K562 treated with DMSO at 1 percent for 24 hours (cell line): Measurements from ENCODE around the gene PSMD2. TPM values are rescaled to one million over a fixed set of nuclear protein-coding genes. Genes with fewer than 3 reads are reported as not detected.

Source experiments
- total RNA-seq: library from RNA; unstranded; fragments of 300-600 nt; gene quantifications from 2 replicates; pipeline ENCODE4 v1.2.3, GENCODE V29; 2022; ENCODE audit warnings: low read depth; ENCODE audit not compliant: insufficient read depth

PSMD2 gene
- 448 and 463 TPM in 2 replicates for total RNA-seq

GRCh38 chr3:184298759-184299487, at the start of gene PSMD2:
TSS of gene PSMD2 (plus strand) at chr3:184299241. CDS start at chr3:184299267, 26 bp downstream.

DNA sequence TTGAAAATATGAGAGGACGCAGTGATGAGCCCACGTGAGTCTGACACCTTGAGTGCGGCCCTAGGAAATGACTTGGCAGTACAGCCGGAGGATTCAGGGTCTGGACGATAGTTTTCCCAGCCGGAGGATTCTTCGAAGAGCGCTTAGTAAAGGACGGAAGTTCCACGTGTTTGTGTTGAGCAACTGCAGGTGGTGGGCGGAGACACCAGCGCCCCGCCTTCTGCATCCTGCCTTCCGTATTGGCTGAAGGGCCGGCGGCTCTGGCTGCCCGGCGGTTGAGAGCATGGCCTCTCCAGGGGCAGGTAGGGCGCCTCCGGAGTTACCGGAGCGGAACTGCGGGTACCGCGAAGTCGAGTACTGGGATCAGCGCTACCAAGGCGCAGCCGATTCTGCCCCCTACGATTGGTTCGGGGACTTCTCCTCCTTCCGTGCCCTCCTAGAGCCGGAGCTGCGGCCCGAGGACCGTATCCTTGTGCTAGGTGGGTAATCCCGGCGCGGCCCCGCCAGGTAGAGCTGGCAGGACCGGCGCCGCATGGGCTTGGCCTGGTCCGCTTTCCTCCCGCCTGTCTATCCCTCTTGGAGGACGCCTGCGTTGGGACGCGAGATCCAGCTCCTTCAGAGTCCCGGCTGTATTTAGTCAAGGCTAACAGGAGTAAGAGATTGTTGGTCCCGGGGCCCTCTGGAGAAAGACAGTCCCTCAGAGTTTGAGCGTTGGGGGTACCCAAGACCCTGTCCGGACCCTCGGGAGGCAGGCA, 49.5 kb upstream of the PSMD2 start, which contains the start of gene EEF1AKMT4:
Gene EEF1AKMT4 (plus strand): TSS at position 261 of the 755 bp plus-strand sequence. CDS start 23 bp downstream, at position 284.

GRCh38 chr3:184261270-184261853, 37.7 kb upstream of the PSMD2 start, which contains the start of gene CAMK2N2:
TSS of gene CAMK2N2 (minus strand) at chr3:184261553. CDS start at chr3:184261285, 268 bp downstream.

GRCh38 chr3:184275961-184276910, 22.8 kb upstream of the PSMD2 start, which contains the start of gene ECE2:
TSS of gene ECE2 (plus strand) at chr3:184276022. CDS start at chr3:184276154, 132 bp downstream.

GRCh38 chr3:184314363-184314699, 15.3 kb downstream of the PSMD2 start, which contains the start of gene EIF4G1:
TSS of gene EIF4G1 (plus strand) at chr3:184314606. CDS start at chr3:184315797, 1,191 bp downstream.

GRCh38 chr3:184337399-184337714, 38.3 kb downstream of the PSMD2 start, which contains the start of gene FAM131A:
TSS of gene FAM131A (plus strand) at chr3:184337600. CDS start at chr3:184337631, 31 bp downstream.

Other genes with a start within 250 kb of the PSMD2 start
- gene HTR3C, start 246.2 kb upstream of the PSMD2 start, total RNA-seq, result not detected in 2 replicates
- not detected in 2 replicates for gene HTR3E, start 202.2 kb upstream of the PSMD2 start, total RNA-seq
- gene EIF2B5, start 163.9 kb upstream of the PSMD2 start, total RNA-seq, result 54.7 and 56.3 TPM in 2 replicates
- 60.4 and 65.5 TPM in 2 replicates for gene DVL3, start 143.9 kb upstream of the PSMD2 start, total RNA-seq
- gene AP2M1, start 124.4 kb upstream of the PSMD2 start, total RNA-seq, result 632 and 681 TPM in 2 replicates
- gene ABCF3, start 113.0 kb upstream of the PSMD2 start, total RNA-seq, result 47.8 and 56.9 TPM in 2 replicates
- gene VWA5B2, start 69.7 kb upstream of the PSMD2 start, total RNA-seq, result not detected in 2 replicates
- 77.9 and 79.5 TPM in 2 replicates for gene ALG3, start 50.3 kb upstream of the PSMD2 start, total RNA-seq
- gene EEF1AKMT4, start 49.6 kb upstream of the PSMD2 start, total RNA-seq, result 10.4 and 14.7 TPM in 2 replicates
- 0.43 TPM in 1 of 2 replicates, not detected in the other for gene CAMK2N2, start 37.7 kb upstream of the PSMD2 start, total RNA-seq
- not detected in 2 replicates for gene ECE2, start 23.2 kb upstream of the PSMD2 start, total RNA-seq
- gene EIF4G1, start 15.4 kb downstream of the PSMD2 start, total RNA-seq, result 223 and 230 TPM in 2 replicates
- 22.9 and 24.4 TPM in 2 replicates for gene FAM131A, start 38.4 kb downstream of the PSMD2 start, total RNA-seq
- 9.1 and 10.1 TPM in 2 replicates for gene CLCN2, start 62.4 kb downstream of the PSMD2 start, total RNA-seq
- 93.4 and 94.2 TPM in 2 replicates for gene POLR2H, start 62.5 kb downstream of the PSMD2 start, total RNA-seq
- gene THPO, start 79.0 kb downstream of the PSMD2 start, total RNA-seq, result 0.78 and 1.3 TPM in 2 replicates
- 0.43 and 0.71 TPM in 2 replicates for gene CHRD, start 80.8 kb downstream of the PSMD2 start, total RNA-seq